Psoas muscle (tissue), 8 donors: ENCODE data around the gene SIX6. TPM values are rescaled to one million over a fixed set of nuclear protein-coding genes. Genes with fewer than 3 reads are reported as not detected.

Source experiments
- ATAC-seq, 4 donors: fragments of 200-7000 bp; cut with Tn5 transposase; one replicate each; pipeline ENCODE4 v1.9.1; 2020; ENCODE audit warnings: moderate library complexity in 3 of 4, mild to moderate bottlenecking in 2 of 4
- DNase-seq, 2 donors: peaks; one replicate each; pipeline ENCODE4 v3.0.0-alpha.2; 2020
- H3K27ac ChIP-seq: fragments of 200-600 bp; one replicate; pipeline ENCODE4 v1.8.0; 2022
- H3K27me3 ChIP-seq, 3 donors: fragments of 200-600 bp in 1 of 3; one replicate each; pipeline versions ENCODE4 v1.6.1 to v1.8.0; 2013 to 2022; ENCODE audit warnings: low read length in 2 of 3, mild to moderate bottlenecking in 2 of 3, moderate library complexity in 1 of 3; ENCODE audit not compliant: insufficient read depth in 3 of 3
- H3K36me3 ChIP-seq, 2 donors: fragments of 200-600 bp in 1 of 2; one replicate each; pipeline versions ENCODE4 v1.6.1 to v1.8.0; 2013 to 2022; ENCODE audit warnings: low read depth in 1 of 2, mild to moderate bottlenecking in 1 of 2, moderate library complexity in 1 of 2; ENCODE audit not compliant: insufficient read depth in 1 of 2
- H3K4me1 ChIP-seq: fragments of 200-600 bp; one replicate; pipeline ENCODE4 v1.8.0; 2022
- H3K4me3 ChIP-seq: fragments of 200-600 bp; one replicate; pipeline ENCODE4 v1.8.0; 2022; ENCODE audit warnings: mild to moderate bottlenecking
- H3K9me3 ChIP-seq: fragments of 200-600 bp; one replicate; pipeline ENCODE4 v1.8.0; 2022
- CTCF ChIP-seq: fragments of 200-600 bp; IDR thresholded peaks from one replicate; pipeline ENCODE4 v1.8.0; 2022; ENCODE audit warnings: antibody characterized with exemption
- WGBS, 3 donors: extraction: QIAGEN DNeasy Blood & Tissue Kit; methylation state at CpG; one replicate each; pipeline versions ENCODE4 v1.1.6 to v1.1.7; 2013; 5-methylcytosine and 5-hydroxymethylcytosine counted together
- intact Hi-C, 2 donors: fragments of 100-400 bp; cut with DNase I; formaldehyde crosslinking; loops; one replicate each; pipeline versions ENCODE4 v1.11.0 to v1.14.2; 2022
- polyA plus RNA-seq, 3 donors: library from polyadenylated mRNA; stranded (reverse); fragments of 200-250 nt; gene quantifications; one replicate each; pipeline ENCODE4 v1.2.3, GENCODE V29; 2013
- total RNA-seq, 4 donors: library from RNA; stranded (reverse); fragmentation: NEBNext Ultra II Directional in 2 of 4; extraction: Animal tissue kit (Norgen Biotek cat#: 25700) in 2 of 4; gene quantifications; one replicate each; pipeline versions ENCODE4 v1.2.1 to v1.2.4, GENCODE V29; 2021 to 2023
- donor health status: healthy with polysubstance abuse.
- donor health status: DM: no; HTN: no; CAD: no; lungs with moderate emphysema.
- donor health status: Bipolar disorder and iron deficiency.
- donor health status: healthy.
- donor health status: DM: yes; HTN: yes; CAD: no.
- donor health status: DM: no; HTN: no; CAD: no.
- donor health status: DM: no; HTN: no; CAD: no.
- donor health status: DM: yes; HTN: yes; CAD: no.

The SIX6 gene
- total and polyA plus RNA-seq, 7 donors = 0.03 to 0.38 (median 0.17) TPM; not detected in 1

GRCh38 chr14:60506985-60507829 lies 1.7 kb upstream of the SIX6 start:
- peaks cover 3% of the 10 kb centered on the region for H3K4me1 ChIP-seq
- no peaks in the 10 kb centered on the region for H3K36me3 ChIP-seq
- H3K27me3 ChIP-seq = peaks cover 0 to 31% (median 8%) of the 10 kb centered on the region in 3 donors
- H3K27ac ChIP-seq = no peak overlapping the region
- DNase-seq (no peak), ATAC-seq (no peak)
- H3K4me3 ChIP-seq = no peak overlapping the region
- WGBS, 3 donors = 36 to 48% (median 41%) methylated on average over 48 of the region's 48 CpGs
- intact Hi-C loops = no loop called here
- no peaks in the 10 kb centered on the region for H3K9me3 ChIP-seq
- TF ChIP-seq CTCF = no peak

- peak overlapping the region; percentile 67 for H3K4me3 ChIP-seq
- TF ChIP-seq CTCF = no peak
- no peaks in the 10 kb centered on the region for H3K36me3 ChIP-seq
- 38 to 42% (median 41%) methylated on average over 5 of the region's 5 CpGs for WGBS, 3 donors
- H3K27me3 ChIP-seq = peaks cover 0 to 31% (median 8%) of the 10 kb centered on the region in 3 donors
- no peak for DNase-seq
- H3K9me3 ChIP-seq = no peaks in the 10 kb centered on the region
- ATAC-seq = no peak
- H3K4me1 ChIP-seq = peaks cover 3% of the 10 kb centered on the region
- H3K27ac ChIP-seq = no peak overlapping the region
- intact Hi-C loops = no loop called here
These were observed 611 bp upstream of the SIX6 start for GRCh38 chr14:60508363-60508706.

- H3K4me3 ChIP-seq = peak overlapping the region; percentile 67
- peak in 2 of 4 donors; percentile 38 to 58 for ATAC-seq
These were observed 700 bp downstream of the SIX6 start for GRCh38 chr14:60509438-60510253.

GRCh38 chr14:60510254-60510950 lies 1.5 kb downstream of the SIX6 start:
- Histone ChIP-seq H3K4me3 (no peak overlapping the region), H3K27me3 (peaks cover 0 to 31% (median 8%) of the 10 kb centered on the region in 3 donors), H3K4me1 (peaks cover 3% of the 10 kb centered on the region), H3K9me3 (no peaks in the 10 kb centered on the region), H3K27ac (no peak overlapping the region), H3K36me3 (no peaks in the 10 kb centered on the region)
- ATAC-seq = no peak
- WGBS, 3 donors = 50 to 62% (median 56%) methylated on average over 34 to 35 of the region's 35 CpGs
- no peak for TF ChIP-seq CTCF
- intact Hi-C loops = no loop called here
- DNase-seq = no peak

More at GRCh38 chr14:60509438-60510253, 700 bp downstream of the SIX6 start:
- peak in 1 of 2 donors; percentile 38 for DNase-seq
- H3K9me3 ChIP-seq = no peaks in the 10 kb centered on the region
- WGBS, 3 donors = 31 to 36% (median 36%) methylated on average over 58 of the region's 58 CpGs
- no peaks in the 10 kb centered on the region for H3K36me3 ChIP-seq
- H3K27me3 ChIP-seq = peaks cover 0 to 31% (median 8%) of the 10 kb centered on the region in 3 donors
- no peak overlapping the region for H3K27ac ChIP-seq
- no peak for TF ChIP-seq CTCF
- H3K4me1 ChIP-seq = peaks cover 3% of the 10 kb centered on the region
- intact Hi-C loops = no loop called here
